K562 (cell line): ENCODE data around the gene PGS1. TPM values are rescaled to one million over a fixed set of nuclear protein-coding genes. Genes with fewer than 3 reads are reported as not detected.

Experiments used
- ATAC-seq: fragments of 200-7000 bp; cut with Tn5 transposase; 3 replicates; pipeline ENCODE4 v1.9.1; 2020; ENCODE audit warnings: moderate library complexity
- BruUV-seq: library from RNA; stranded (reverse); fragments of 400-500 nt; replicated peaks from 2 replicates; lab custom pipeline; 2021; lab: Mats Ljungman, UMichigan
- CTCF ChIA-PET: fragments of 300-600 bp; formaldehyde crosslinking; extraction: SDS; loops from one replicate; lab custom pipeline; 2021; ENCODE audit warnings: low intra/inter-chr PET ratio; lab: Yijun Ruan, JAX
- POLR2A ChIA-PET: fragments of 300-600, 350-650 bp; sonication (Branson Sonifier 250); formaldehyde crosslinking; extraction: SDS; loops from one replicate; lab custom pipeline; 2021; ENCODE audit warnings: antibody characterized with exemption, inconsistent platforms; lab: Yijun Ruan, JAX
- DNase-seq, 4 experiments: peaks; one replicate each; pipeline versions ENCODE4 v3.0.0 to v3.0.0-alpha.2; 2011 to 2018; ENCODE audit warnings: low spot score in 3 of 4, mixed read lengths in 3 of 4; ENCODE audit errors: extremely low read depth in 1 of 4
- FAIRE-seq: peaks from 2 replicates; lab custom pipeline; 2011; peaks lifted over from hg19 to GRCh38; lab: Jason Lieb, UNC
- H2AFZ ChIP-seq: 2 replicates; pipeline ENCODE4 v1.6.0; 2011; ENCODE audit warnings: low read depth, low read length, control low read depth, inconsistent platforms
- H3K27ac ChIP-seq: fragments of 200-600 bp; 3 replicates; pipeline ENCODE4 v1.8.0; 2011; ENCODE audit warnings: low read depth, mild to moderate bottlenecking, control low read depth, inconsistent platforms, low read length, moderate library complexity, mixed read lengths; ENCODE audit errors: extremely low read depth
- H3K27me3 ChIP-seq, 2 experiments: fragments of 300-600 bp in 1 of 2; 2 replicates in 1 of 2; 3 replicates in 1 of 2; pipeline versions ENCODE4 v1.6.0 to v1.8.0; 2011; ENCODE audit warnings: inconsistent platforms in 2 of 2, low read length in 2 of 2, mild to moderate bottlenecking in 1 of 2, mixed read lengths in 1 of 2, moderate library complexity in 1 of 2; ENCODE audit not compliant: control insufficient read depth in 2 of 2, insufficient read depth in 2 of 2
- H3K36me3 ChIP-seq: fragments of 300-600 bp; 3 replicates; pipeline ENCODE4 v1.8.0; 2011; ENCODE audit warnings: mild to moderate bottlenecking, low read length, inconsistent platforms; ENCODE audit not compliant: control insufficient read depth, insufficient read depth
- H3K4me1 ChIP-seq, 2 experiments: fragments of 200-600 bp in 1 of 2; replicated peaks in 1 of 2; 2 replicates in 1 of 2; 3 replicates in 1 of 2; pipeline versions ENCODE4 v1.5.1 to v1.8.0; 2011; ENCODE audit warnings: inconsistent platforms in 2 of 2, low read length in 2 of 2, mild to moderate bottlenecking in 1 of 2, mixed read lengths in 1 of 2, moderate library complexity in 1 of 2; ENCODE audit not compliant: control insufficient read depth in 2 of 2, insufficient read depth in 2 of 2
- H3K4me2 ChIP-seq: 2 replicates; pipeline ENCODE4 v1.6.1; 2011; ENCODE audit warnings: low read length, control low read depth, inconsistent platforms, mixed read lengths; ENCODE audit not compliant: insufficient read depth
- H3K4me3 ChIP-seq: fragments of 200-600 bp; sonication (generic), shearing (Covaris generic); 2 replicates; pipeline ENCODE4 v1.5.1; 2016; ENCODE audit warnings: control low read depth, inconsistent platforms
- H3K79me2 ChIP-seq: fragments of 200-600 bp; 3 replicates; pipeline ENCODE4 v1.8.0; 2011; ENCODE audit warnings: low read length, inconsistent platforms; ENCODE audit not compliant: control insufficient read depth, insufficient read depth
- H3K9ac ChIP-seq, 2 experiments: 2 replicates each; pipeline versions ENCODE4 v1.6.0 to v1.6.1; 2011; ENCODE audit warnings: low read depth in 2 of 2, low read length in 2 of 2, control low read depth in 1 of 2, inconsistent platforms in 1 of 2, mild to moderate bottlenecking in 1 of 2, mixed read lengths in 1 of 2; ENCODE audit not compliant: insufficient read depth in 1 of 2
- H3K9me1 ChIP-seq: one replicate; pipeline ENCODE4 v1.6.0; 2011; ENCODE audit warnings: inconsistent platforms, mild to moderate bottlenecking, low read length, moderate library complexity; ENCODE audit not compliant: control insufficient read depth, insufficient read depth
- H3K9me3 ChIP-seq: replicated peaks from 2 replicates; pipeline ENCODE4 v1.5.1; 2011; ENCODE audit warnings: low read depth, low read length, inconsistent platforms; ENCODE audit not compliant: control insufficient read depth, insufficient read depth
- H4K20me1 ChIP-seq: replicated peaks from 2 replicates; pipeline ENCODE4 v1.6.1; 2011; ENCODE audit warnings: low read length, inconsistent platforms, mixed read lengths; ENCODE audit not compliant: control insufficient read depth, insufficient read depth
- CBX8 ChIP-seq: fragments of 200-600 bp; sonication (generic); IDR thresholded peaks from 2 replicates; pipeline ENCODE4 v1.6.1; 2012; ENCODE audit warnings: borderline replicate concordance, mixed run types, low read depth, mild to moderate bottlenecking, moderate library complexity, mixed read lengths, low read length, control low read depth, inconsistent platforms; ENCODE audit not compliant: poor library complexity, severe bottlenecking; ENCODE audit errors: extremely low read depth
- CHCHD3 ChIP-seq: fragments of 250-450 bp; sonication (Bioruptor Pico); IDR thresholded peaks from 2 replicates; pipeline ENCODE4 v2.1.2; 2022; ENCODE audit warnings: mild to moderate bottlenecking
- GATAD2B ChIP-seq: fragments of 450-650 bp; IDR thresholded peaks from 2 replicates; pipeline ENCODE4 v1.6.1; 2017; ENCODE audit warnings: mild to moderate bottlenecking, borderline replicate concordance
- GMEB1 ChIP-seq: fragments of 250-450 bp; sonication (Bioruptor Pico); IDR thresholded peaks from 2 replicates; pipeline ENCODE4 v1.4.0; 2020; ENCODE audit warnings: mild to moderate bottlenecking
- GTF2F1 ChIP-seq: IDR thresholded peaks from 2 replicates; pipeline ENCODE4 v1.6.1; 2011; ENCODE audit warnings: low read depth, low read length, improper control_type of control experiment
- MYNN ChIP-seq, 2 experiments: sonication (generic); formaldehyde crosslinking in 1 of 2; IDR thresholded peaks; 2 replicates each; pipeline versions ENCODE4 v1.5.0 to v1.6.1; 2016 to 2020; ENCODE audit warnings: antibody characterized with exemption in 1 of 2, missing genetic modification reagents in 1 of 2
- NFYB ChIP-seq: IDR thresholded peaks from 2 replicates; pipeline ENCODE4 v1.6.1; 2011; ENCODE audit warnings: mild to moderate bottlenecking, moderate library complexity; ENCODE audit not compliant: insufficient read length; ENCODE audit errors: extremely low read depth
- NUFIP1 ChIP-seq: fragments of 450-650 bp; IDR thresholded peaks from 2 replicates; pipeline ENCODE4 v1.6.1; 2018; ENCODE audit not compliant: partially characterized antibody
- SRSF3 ChIP-seq: fragments of 200-400 bp; formaldehyde crosslinking; IDR thresholded peaks from 2 replicates; pipeline ENCODE4 v1.6.1; 2016; ENCODE audit warnings: mild to moderate bottlenecking, low read length, moderate library complexity; ENCODE audit not compliant: insufficient read depth
- TEAD1 ChIP-seq, 2 experiments: fragments of 450-650 bp in 1 of 2; sonication (generic) in 1 of 2; formaldehyde crosslinking; IDR thresholded peaks; 2 replicates each; pipeline versions ENCODE4 v1.4.0 to v1.8.0; 2020 to 2022; ENCODE audit warnings: mild to moderate bottlenecking in 2 of 2, missing genetic modification reagents in 1 of 2
- XRCC4 ChIP-seq: IDR thresholded peaks from one replicate; pipeline ENCODE4 v1.6.1; 2011; ENCODE audit not compliant: insufficient read depth, insufficient read length; ENCODE audit errors: extremely low read depth
- ZFP36 ChIP-seq: fragments of 150-350 bp; IDR thresholded peaks from 2 replicates; pipeline ENCODE4 v1.6.1; 2018; ENCODE audit warnings: low read length, low read depth; ENCODE audit not compliant: partially characterized antibody
- ZNF232 ChIP-seq: sonication (generic); formaldehyde crosslinking; IDR thresholded peaks from 2 replicates; pipeline ENCODE4 v1.8.0; 2022; ENCODE audit warnings: mild to moderate bottlenecking, missing genetic modification reagents
- ZNF586 ChIP-seq: fragments of 450-650 bp; formaldehyde crosslinking; conservative IDR thresholded peaks from 2 replicates; pipeline ENCODE4 v1.4.0; 2020; ENCODE audit warnings: mild to moderate bottlenecking, moderate library complexity
- ZSCAN32 ChIP-seq: fragments of 450-650 bp; formaldehyde crosslinking; IDR thresholded peaks from 2 replicates; pipeline ENCODE4 v1.4.0; 2020; ENCODE audit warnings: mild to moderate bottlenecking, moderate library complexity
- WGBS: fragments of 100-300 bp; shearing (Covaris generic); methylation state at CpG from one replicate; pipeline ENCODE4 v1.1.6; 2016; ENCODE audit warnings: low coverage, mixed read lengths; ENCODE audit not compliant: insufficient coverage; ENCODE audit errors: missing lambda C conversion rate; 5-methylcytosine and 5-hydroxymethylcytosine counted together
- in situ Hi-C: fragments of 300-500 bp; cut with MboI; formaldehyde crosslinking; loops from 4 replicates; pipeline ENCODE4 v1.15.0; 2018; ENCODE audit warnings: inconsistent platforms, mixed read lengths
- intact Hi-C: fragments of 100-400 bp; cut with micrococcal nuclease; formaldehyde crosslinking; loops from 2 replicates; pipeline ENCODE4 v1.14.2; 2022
- polyA plus RNA-seq, 8 experiments: library from polyadenylated mRNA; depleted of rRNA in 4 of 8; stranded (reverse) in 5 of 8; unstranded in 3 of 8; fragments of >200 nt; fragmentation: Nextera tagmentation in 2 of 8; fragmentation: Illumina TruSeq in 1 of 8; extraction: Ambion mirVana in 2 of 8; extraction: Trizol in 1 of 8; gene quantifications; 2 replicates each; pipeline versions ENCODE4 v1.2.1 to v1.2.3, GENCODE V29; 2011 to 2014; ENCODE audit warnings: inconsistent platforms in 1 of 8, missing spikeins in 1 of 8
- total RNA-seq, 7 experiments: library from RNA; depleted of rRNA in 6 of 7; stranded (reverse); fragments of >200 nt in 6 of 7; fragmentation: Illumina TruSeq in 2 of 7; extraction: Trizol in 2 of 7; gene quantifications; 2 replicates each; pipeline versions ENCODE4 v1.2.1 to v1.2.3, GENCODE V29; 2011 to 2021; ENCODE audit warnings: low replicate concordance in 1 of 7
- TF ChIP-seq, protein P1 (sequence below): fragments of 250-450 bp; sonication (Bioruptor Pico); IDR thresholded peaks from 2 replicates; pipeline ENCODE4 v1.5.0; 2021
- TF ChIP-seq, protein P2 (sequence below): sonication (generic); formaldehyde crosslinking; IDR thresholded peaks from 2 replicates; pipeline ENCODE4 v1.9.0; 2022; ENCODE audit warnings: mild to moderate bottlenecking, missing genetic modification reagents
- TF ChIP-seq, protein P3 (sequence below): fragments of 450-650 bp; formaldehyde crosslinking; IDR thresholded peaks from 2 replicates; pipeline ENCODE4 v1.4.0; 2020; ENCODE audit warnings: mild to moderate bottlenecking, moderate library complexity

The PGS1 gene
- total and polyA plus RNA-seq, 9 of the 15 experiments (the other 6 are each of a cell fraction or from before 2014, with no cell fraction given), result 1.3 to 39.4 (median 22.3) TPM

- no peak overlapping the region for H3K27ac ChIP-seq
- peak; percentile 49 for FAIRE-seq
- intact Hi-C loops (no loop called here), in situ Hi-C loops (no loop called here)
- no peak for DNase-seq
- no peaks in the 10 kb centered on the region for H4K20me1 ChIP-seq
- no peaks in the 10 kb centered on the region for H3K9me1 ChIP-seq
- POLR2A ChIA-PET, result interaction anchor here (1.6 kb wide), 1 partner anchor 10 kb away, joined by 4 read pairs; no protein-coding TSS in a partner anchor
- H3K9ac ChIP-seq, result peak overlapping the region in 1 of 2 experiments; percentile 54; a peak in 1 of 4 replicates
- no peaks in the 10 kb centered on the region for H3K36me3 ChIP-seq
- CTCF ChIA-PET, result no interaction called here
- no peak overlapping the region for H2AFZ ChIP-seq
- no peaks in the 10 kb centered on the region for H3K9me3 ChIP-seq
- WGBS, result 30% methylated on average over 9 of the region's 9 CpGs
- BruUV-seq, result no TSS peak
- no peaks in the 10 kb centered on the region for H3K79me2 ChIP-seq
- no peak overlapping the region for H3K4me3 ChIP-seq
- H3K27me3 ChIP-seq, result no peaks in the 10 kb centered on the region
- no peak overlapping the region for H3K4me2 ChIP-seq
- H3K4me1 ChIP-seq, result peaks cover 2 to 25% of the 10 kb centered on the region in 2 experiments; a peak in 4 of 5 replicates
- ATAC-seq, result no peak
- TF ChIP-seq, protein P1, sequence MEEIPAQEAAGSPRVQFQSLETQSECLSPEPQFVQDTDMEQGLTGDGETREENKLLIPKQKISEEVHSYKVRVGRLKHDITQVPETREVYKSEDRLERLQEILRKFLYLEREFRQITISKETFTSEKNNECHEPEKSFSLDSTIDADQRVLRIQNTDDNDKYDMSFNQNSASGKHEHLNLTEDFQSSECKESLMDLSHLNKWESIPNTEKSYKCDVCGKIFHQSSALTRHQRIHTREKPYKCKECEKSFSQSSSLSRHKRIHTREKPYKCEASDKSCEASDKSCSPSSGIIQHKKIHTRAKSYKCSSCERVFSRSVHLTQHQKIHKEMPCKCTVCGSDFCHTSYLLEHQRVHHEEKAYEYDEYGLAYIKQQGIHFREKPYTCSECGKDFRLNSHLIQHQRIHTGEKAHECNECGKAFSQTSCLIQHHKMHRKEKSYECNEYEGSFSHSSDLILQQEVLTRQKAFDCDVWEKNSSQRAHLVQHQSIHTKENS (CRISPR knock-in tag), result no peak
- no peak for TF ChIP-seq GTF2F1
- no peak for TF ChIP-seq CBX8
- no peak for TF ChIP-seq GMEB1
- no peak for TF ChIP-seq ZNF586 (CRISPR knock-in tag)
- no peak for TF ChIP-seq ZFP36
- TF ChIP-seq TEAD1 (CRISPR knock-in tag; IDR thresholded peaks at IDR 0.05), result no peak
- TF ChIP-seq CHCHD3 (CRISPR knock-in tag), result no peak
- no peak for TF ChIP-seq SRSF3
- no peak for TF ChIP-seq ZSCAN32 (CRISPR knock-in tag)
- TF ChIP-seq NFYB, result no peak
- TF ChIP-seq, protein P2, sequence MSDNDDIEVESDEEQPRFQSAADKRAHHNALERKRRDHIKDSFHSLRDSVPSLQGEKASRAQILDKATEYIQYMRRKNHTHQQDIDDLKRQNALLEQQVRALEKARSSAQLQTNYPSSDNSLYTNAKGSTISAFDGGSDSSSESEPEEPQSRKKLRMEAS (CRISPR knock-in tag), result no peak
- no peak for TF ChIP-seq ZNF232 (CRISPR knock-in tag)
- TF ChIP-seq MYNN (IDR thresholded peaks at IDR 0.05), result no peak
- no peak for TF ChIP-seq MYNN (CRISPR knock-in tag; IDR thresholded peaks at IDR 0.05)
- TF ChIP-seq NUFIP1, result no peak
- TF ChIP-seq XRCC4, result no peak
- TF ChIP-seq, protein P3, sequence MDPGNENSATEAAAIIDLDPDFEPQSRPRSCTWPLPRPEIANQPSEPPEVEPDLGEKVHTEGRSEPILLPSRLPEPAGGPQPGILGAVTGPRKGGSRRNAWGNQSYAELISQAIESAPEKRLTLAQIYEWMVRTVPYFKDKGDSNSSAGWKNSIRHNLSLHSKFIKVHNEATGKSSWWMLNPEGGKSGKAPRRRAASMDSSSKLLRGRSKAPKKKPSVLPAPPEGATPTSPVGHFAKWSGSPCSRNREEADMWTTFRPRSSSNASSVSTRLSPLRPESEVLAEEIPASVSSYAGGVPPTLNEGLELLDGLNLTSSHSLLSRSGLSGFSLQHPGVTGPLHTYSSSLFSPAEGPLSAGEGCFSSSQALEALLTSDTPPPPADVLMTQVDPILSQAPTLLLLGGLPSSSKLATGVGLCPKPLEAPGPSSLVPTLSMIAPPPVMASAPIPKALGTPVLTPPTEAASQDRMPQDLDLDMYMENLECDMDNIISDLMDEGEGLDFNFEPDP, result no peak
- TF ChIP-seq GATAD2B, result no peak
Measured at GRCh38 chr17:78348055-78348770, 30.2 kb upstream of the PGS1 start.
